Suprapubic skin (tissue), 3 donors: ENCODE data around the gene AGAP1.

Experiments used
- POLR2AphosphoS5 ChIP-seq, 3 donors: sonication (generic); formaldehyde crosslinking; IDR thresholded peaks; one replicate each; pipeline ENCODE4 v1.6.1; 2017; ENCODE audit warnings: antibody characterized with exemption in 3 of 3
- TF ChIP-seq, protein P1 (sequence below), 2 donors: fragments of 200-600 bp in 1 of 2; fragments of 450-650 bp in 1 of 2; sonication (generic) in 1 of 2; IDR thresholded peaks; one replicate each; pipeline ENCODE4 v1.5.1; 2016 to 2019; ENCODE audit warnings: antibody characterized with exemption in 2 of 2, mild to moderate bottlenecking in 1 of 2, moderate library complexity in 1 of 2

DNA sequence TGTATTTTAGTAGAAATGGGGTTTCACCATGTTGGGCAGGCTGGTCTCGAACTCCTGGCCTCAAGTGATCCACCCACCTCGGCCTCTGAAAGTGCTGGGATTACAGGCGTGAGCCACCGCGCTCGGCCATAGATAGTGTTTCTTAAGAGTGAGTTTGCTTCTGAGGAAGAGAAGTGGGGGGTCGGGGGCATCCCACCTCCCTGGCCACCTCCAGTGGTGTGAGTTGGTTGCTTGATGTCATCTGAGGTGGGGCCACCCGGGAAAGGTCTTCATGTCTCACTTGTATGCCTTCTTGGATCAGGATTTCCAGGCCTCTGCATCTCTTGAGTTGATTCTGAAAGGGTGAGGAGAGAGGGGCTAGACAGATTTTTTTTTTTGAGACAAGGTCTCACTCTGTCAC is 57.1 kb downstream of the AGAP1 start:
- TF ChIP-seq POLR2AphosphoS5 (IDR thresholded peaks at IDR 0.05): no peak
- TF ChIP-seq, protein P1, sequence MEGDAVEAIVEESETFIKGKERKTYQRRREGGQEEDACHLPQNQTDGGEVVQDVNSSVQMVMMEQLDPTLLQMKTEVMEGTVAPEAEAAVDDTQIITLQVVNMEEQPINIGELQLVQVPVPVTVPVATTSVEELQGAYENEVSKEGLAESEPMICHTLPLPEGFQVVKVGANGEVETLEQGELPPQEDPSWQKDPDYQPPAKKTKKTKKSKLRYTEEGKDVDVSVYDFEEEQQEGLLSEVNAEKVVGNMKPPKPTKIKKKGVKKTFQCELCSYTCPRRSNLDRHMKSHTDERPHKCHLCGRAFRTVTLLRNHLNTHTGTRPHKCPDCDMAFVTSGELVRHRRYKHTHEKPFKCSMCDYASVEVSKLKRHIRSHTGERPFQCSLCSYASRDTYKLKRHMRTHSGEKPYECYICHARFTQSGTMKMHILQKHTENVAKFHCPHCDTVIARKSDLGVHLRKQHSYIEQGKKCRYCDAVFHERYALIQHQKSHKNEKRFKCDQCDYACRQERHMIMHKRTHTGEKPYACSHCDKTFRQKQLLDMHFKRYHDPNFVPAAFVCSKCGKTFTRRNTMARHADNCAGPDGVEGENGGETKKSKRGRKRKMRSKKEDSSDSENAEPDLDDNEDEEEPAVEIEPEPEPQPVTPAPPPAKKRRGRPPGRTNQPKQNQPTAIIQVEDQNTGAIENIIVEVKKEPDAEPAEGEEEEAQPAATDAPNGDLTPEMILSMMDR (IDR thresholded peaks at IDR 0.05): no peak
